Coronary artery (tissue), 2 donors: ENCODE data around the gene RPS19BP1.

Experiments used
- DNase-seq: peaks from one replicate; pipeline ENCODE4 v3.0.0-alpha.2; 2017; ENCODE audit warnings: low spot score
- H3K27ac ChIP-seq, 2 donors: fragments of 200-600 bp; sonication (generic); one replicate each; pipeline ENCODE4 v1.5.1; 2016 to 2019
- H3K4me3 ChIP-seq: fragments of 200-600 bp; sonication (generic); 2 replicates; pipeline ENCODE4 v1.5.1; 2016; ENCODE audit warnings: mild to moderate bottlenecking, moderate library complexity
- TF ChIP-seq, protein P1 (sequence below): fragments of 200-600 bp; sonication (generic); IDR thresholded peaks from one replicate; pipeline ENCODE4 v1.5.1; 2019; ENCODE audit warnings: antibody characterized with exemption

RPS19BP1 gene

DNA sequence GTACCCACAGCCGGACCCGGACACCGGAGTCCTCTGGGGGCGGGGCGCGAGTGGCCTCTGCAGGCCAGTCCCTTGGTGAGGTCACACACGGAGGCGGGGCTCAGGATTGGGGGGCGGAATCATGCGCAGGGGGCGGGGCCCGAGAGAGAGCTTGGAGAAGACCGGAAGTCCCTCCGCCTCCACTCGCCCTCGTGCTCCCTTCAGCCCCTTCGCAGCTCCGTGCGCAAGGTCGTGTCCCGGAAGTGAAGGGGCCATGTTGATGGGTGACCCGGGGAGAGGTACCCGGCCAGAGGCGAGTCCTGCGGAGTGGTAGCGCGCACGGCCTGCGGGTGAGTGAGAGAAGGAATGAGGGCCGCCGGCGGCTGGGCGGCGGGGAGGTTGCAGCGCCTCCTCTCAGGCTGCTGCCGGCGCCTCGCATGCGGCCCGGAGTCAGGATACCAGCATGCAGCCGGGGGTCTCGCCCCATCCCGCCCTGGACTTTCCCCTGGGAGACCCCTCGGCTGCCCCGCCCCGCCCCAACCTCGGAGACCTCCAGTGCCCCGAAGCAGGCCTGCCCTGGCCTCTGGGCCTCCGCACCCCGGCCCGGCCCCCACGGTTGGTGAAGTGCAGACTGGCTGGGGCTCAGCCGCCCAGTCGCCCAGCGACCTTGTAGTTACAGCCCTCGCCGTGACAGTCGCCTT lies 30.3 kb downstream of the RPS19BP1 start, which contains the start of gene MIEF1:
Gene MIEF1, plus strand, starts transcription at position 182 of the 680 bp plus-strand sequence. CDS start 9,005 bp downstream, outside the sequence.
- TF ChIP-seq, protein P1, sequence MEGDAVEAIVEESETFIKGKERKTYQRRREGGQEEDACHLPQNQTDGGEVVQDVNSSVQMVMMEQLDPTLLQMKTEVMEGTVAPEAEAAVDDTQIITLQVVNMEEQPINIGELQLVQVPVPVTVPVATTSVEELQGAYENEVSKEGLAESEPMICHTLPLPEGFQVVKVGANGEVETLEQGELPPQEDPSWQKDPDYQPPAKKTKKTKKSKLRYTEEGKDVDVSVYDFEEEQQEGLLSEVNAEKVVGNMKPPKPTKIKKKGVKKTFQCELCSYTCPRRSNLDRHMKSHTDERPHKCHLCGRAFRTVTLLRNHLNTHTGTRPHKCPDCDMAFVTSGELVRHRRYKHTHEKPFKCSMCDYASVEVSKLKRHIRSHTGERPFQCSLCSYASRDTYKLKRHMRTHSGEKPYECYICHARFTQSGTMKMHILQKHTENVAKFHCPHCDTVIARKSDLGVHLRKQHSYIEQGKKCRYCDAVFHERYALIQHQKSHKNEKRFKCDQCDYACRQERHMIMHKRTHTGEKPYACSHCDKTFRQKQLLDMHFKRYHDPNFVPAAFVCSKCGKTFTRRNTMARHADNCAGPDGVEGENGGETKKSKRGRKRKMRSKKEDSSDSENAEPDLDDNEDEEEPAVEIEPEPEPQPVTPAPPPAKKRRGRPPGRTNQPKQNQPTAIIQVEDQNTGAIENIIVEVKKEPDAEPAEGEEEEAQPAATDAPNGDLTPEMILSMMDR, result no peak
- H3K27ac ChIP-seq, result peak within 1 kb of the TSS; percentile 71 to 93
- peak within 1 kb of the TSS; percentile 99 for H3K4me3 ChIP-seq
- DNase-seq, result peak; percentile 99

DNA sequence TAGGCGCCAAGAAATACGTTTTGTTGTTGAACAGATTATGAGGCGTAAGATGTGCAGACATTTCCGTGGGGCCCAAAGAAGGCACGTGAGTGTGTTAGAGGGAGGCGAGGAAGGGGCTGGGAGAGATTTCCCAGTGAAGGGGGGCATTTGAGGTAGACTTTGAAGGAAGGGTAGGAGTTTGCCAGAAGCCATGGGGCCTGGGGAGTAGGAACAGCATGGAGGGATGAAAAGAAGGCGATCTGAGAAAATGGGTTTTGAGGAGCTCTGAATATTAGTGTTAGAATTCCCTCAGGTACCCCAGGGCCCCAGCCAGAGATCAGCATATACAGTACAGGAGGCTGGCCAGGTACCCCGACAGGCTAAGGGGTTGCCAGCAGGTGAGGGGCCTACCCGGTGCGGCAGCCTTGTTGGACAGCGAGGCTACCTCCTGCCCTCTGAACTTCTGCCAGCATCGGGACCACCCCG lies 30.9 kb downstream of the RPS19BP1 start:
- TF ChIP-seq, protein P1, result no peak
- Histone ChIP-seq H3K27ac (peak overlapping the region; percentile 71 to 93), H3K4me3 (peak overlapping the region; percentile 99)
- no peak for DNase-seq

DNA sequence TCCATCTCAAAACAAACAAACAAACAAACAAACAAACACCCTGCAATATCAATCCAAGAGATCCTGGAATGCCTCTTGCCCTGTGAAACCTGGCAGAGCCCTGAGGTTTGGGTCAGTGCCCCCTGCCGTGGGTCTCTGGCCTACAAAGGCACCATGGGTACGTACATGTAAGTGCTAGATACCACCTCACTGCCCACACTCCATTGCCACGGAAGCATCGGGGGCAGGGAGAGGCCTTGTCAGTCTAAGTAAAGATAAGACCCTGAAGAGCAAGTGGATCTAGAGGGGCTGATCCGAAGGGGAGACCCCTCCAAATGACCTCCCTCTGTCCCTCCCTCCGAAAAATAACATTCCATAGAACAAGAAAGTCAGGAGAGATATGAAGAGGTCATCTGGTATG lies 32.4 kb downstream of the RPS19BP1 start:
- TF ChIP-seq, protein P1, result no peak
- no peak overlapping the region for H3K4me3 ChIP-seq
- H3K27ac ChIP-seq, result no peak overlapping the region

DNA sequence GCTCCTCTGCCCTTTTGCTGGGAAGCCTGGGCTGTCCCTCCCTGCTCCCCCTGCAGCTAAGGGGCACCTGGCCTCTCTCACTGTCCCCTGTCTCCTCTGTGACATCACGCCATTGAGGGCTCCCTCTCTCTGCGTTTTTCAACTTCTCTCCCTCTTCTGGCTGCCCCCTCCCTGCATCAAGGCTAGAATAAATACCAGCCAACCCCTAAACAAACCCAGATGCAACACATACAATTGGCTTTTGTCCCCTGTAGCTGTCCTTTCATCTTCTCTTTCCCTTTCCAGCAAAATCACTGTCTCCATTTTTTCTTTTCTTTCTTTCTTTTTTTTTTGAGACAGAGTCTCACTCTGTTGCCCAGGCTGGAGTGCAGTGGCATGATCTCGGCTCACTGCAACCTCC lies 33.7 kb downstream of the RPS19BP1 start:
- no peak for DNase-seq
- TF ChIP-seq, protein P1, result no peak
- Histone ChIP-seq H3K4me3 (no peak overlapping the region), H3K27ac (no peak overlapping the region)

More for the DNA sequence above, 32.4 kb downstream of the RPS19BP1 start:
- DNase-seq, result no peak

DNA sequence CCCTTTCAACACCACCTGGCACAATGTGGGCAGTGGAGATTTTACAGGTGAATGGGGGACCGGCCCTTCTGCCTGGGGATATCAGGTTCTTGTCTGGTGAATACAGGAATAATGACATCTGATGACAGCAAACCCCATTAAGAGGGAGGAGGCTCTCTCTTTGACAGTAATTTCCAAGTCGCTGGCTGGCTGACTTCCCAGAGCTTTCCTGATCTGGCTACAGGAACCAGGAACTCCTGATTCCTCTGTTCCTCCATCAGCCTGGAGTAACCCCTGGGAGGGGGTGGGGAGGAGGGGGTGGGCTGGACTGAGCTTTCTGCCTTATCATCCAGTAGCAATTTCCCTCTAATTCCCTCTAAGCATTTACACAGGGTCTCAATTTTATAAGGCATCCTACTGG lies 34.2 kb downstream of the RPS19BP1 start:
- Histone ChIP-seq H3K27ac (peak overlapping the region in 1 of 2 donors; percentile 47), H3K4me3 (no peak overlapping the region)
- DNase-seq, result no peak
- TF ChIP-seq, protein P1, result no peak

DNA sequence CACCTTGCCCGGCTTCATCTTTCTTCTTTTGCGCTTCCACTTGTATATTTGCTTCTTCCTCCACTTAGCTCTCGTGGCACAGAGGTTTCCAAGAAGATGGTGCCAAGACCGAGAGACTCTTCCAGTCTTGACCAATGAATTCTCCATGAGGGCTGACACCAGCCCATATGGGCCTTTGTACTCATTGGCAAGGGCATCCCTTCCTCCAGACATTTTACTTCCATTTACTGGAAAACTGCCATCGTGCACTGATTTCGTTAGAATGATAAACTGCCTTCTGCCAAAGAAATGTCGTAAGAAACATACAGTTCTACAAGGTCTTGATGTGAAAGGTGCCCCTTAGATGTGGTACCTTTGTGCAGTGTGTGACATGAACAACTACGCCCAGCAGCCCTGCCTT lies 35.1 kb downstream of the RPS19BP1 start:
- TF ChIP-seq, protein P1, result no peak
- no peak overlapping the region for H3K4me3 ChIP-seq
- H3K27ac ChIP-seq, result no peak overlapping the region
- no peak for DNase-seq
